HEK293T (cell line): ENCODE results near the gene TREML4.

Source experiments
- ARNT ChIP-seq: fragments of 450-650 bp; IDR thresholded peaks from 2 replicates; pipeline ENCODE4 v1.6.1; 2017; ENCODE audit warnings: mild to moderate bottlenecking
- BHLHE40 ChIP-seq: fragments of 450-650 bp; IDR thresholded peaks from 2 replicates; pipeline ENCODE4 v1.6.1; 2016; ENCODE audit warnings: mild to moderate bottlenecking, moderate library complexity, borderline replicate concordance
- ELF4 ChIP-seq: fragments of 450-650 bp; IDR thresholded peaks from 2 replicates; pipeline ENCODE4 v1.6.1; 2017; ENCODE audit warnings: antibody characterized with exemption
- FOXA1 ChIP-seq: fragments of 450-650 bp; IDR thresholded peaks from 2 replicates; pipeline ENCODE4 v1.6.1; 2016; ENCODE audit warnings: mild to moderate bottlenecking
- FOXK2 ChIP-seq: fragments of 450-650 bp; IDR thresholded peaks from 2 replicates; pipeline ENCODE4 v1.6.1; 2016; ENCODE audit warnings: mild to moderate bottlenecking
- FOXM1 ChIP-seq: fragments of 450-650 bp; IDR thresholded peaks from 2 replicates; pipeline ENCODE4 v1.6.1; 2017; ENCODE audit warnings: mild to moderate bottlenecking, borderline replicate concordance
- HDGF ChIP-seq: fragments of 450-650 bp; IDR thresholded peaks from 2 replicates; pipeline ENCODE4 v1.6.1; 2017; ENCODE audit warnings: antibody characterized with exemption, borderline replicate concordance
- L3MBTL2 ChIP-seq: fragments of 450-650 bp; conservative IDR thresholded peaks from 2 replicates; pipeline ENCODE4 v1.6.1; 2016; ENCODE audit warnings: mild to moderate bottlenecking
- NFRKB ChIP-seq: fragments of 450-650 bp; IDR thresholded peaks from 2 replicates; pipeline ENCODE4 v1.6.1; 2016; ENCODE audit warnings: mild to moderate bottlenecking, moderate library complexity
- PKNOX1 ChIP-seq: fragments of 450-650 bp; IDR thresholded peaks from 2 replicates; pipeline ENCODE4 v1.6.1; 2016
- SP1 ChIP-seq: fragments of 450-650 bp; IDR thresholded peaks from 2 replicates; pipeline ENCODE4 v1.6.1; 2017
- SUZ12 ChIP-seq: fragments of 450-650 bp; IDR thresholded peaks from 2 replicates; pipeline ENCODE4 v1.6.1; 2016; ENCODE audit warnings: mild to moderate bottlenecking
- TARDBP ChIP-seq: fragments of 450-650 bp; IDR thresholded peaks from 2 replicates; pipeline ENCODE4 v1.6.1; 2016
- ZNF384 ChIP-seq: fragments of 450-650 bp; IDR thresholded peaks from 2 replicates; pipeline ENCODE4 v1.6.1; 2016

- TF ChIP-seq SP1: no peak
- no peak for TF ChIP-seq HDGF
- no peak for TF ChIP-seq FOXM1
- TF ChIP-seq SUZ12: no peak
- TF ChIP-seq FOXA1: no peak
- TF ChIP-seq ARNT: no peak
- TF ChIP-seq TARDBP: no peak
- TF ChIP-seq ZNF384: no peak
- TF ChIP-seq ELF4: no peak
- TF ChIP-seq BHLHE40: no peak
- no peak for TF ChIP-seq NFRKB
- no peak for TF ChIP-seq PKNOX1
- TF ChIP-seq FOXK2: no peak
- no peak for TF ChIP-seq L3MBTL2
Measured at GRCh38 chr6:41286544-41287346, 58.6 kb downstream of the TREML4 start, which contains the start of gene TREM1.
